HEK293 (cell line): ENCODE data around the gene STARD3.

ENCODE experiments used
- CTCF ChIA-PET: fragments of 350-600 bp; formaldehyde crosslinking; extraction: SDS; loops from one replicate; lab custom pipeline; 2021; ENCODE audit warnings: antibody characterized with exemption; lab: Yijun Ruan, JAX
- POLR2A ChIA-PET: fragments of 300-600 bp; formaldehyde crosslinking; extraction: SDS; loops from one replicate; lab custom pipeline; 2020; ENCODE audit warnings: antibody characterized with exemption, inconsistent platforms; lab: Yijun Ruan, JAX
- H3K27ac ChIP-seq: fragments of 200-500 bp; sonication (Bioruptor generic); 2 replicates; pipeline ENCODE4 v1.5.1; 2014; ENCODE audit warnings: low read depth, low read length, control low read depth, inconsistent platforms; ENCODE audit errors: extremely low read depth
- H3K36me3 ChIP-seq, 2 experiments: fragments of 200-500 bp in 1 of 2; sonication (Bioruptor generic) in 1 of 2; 1 replicate in 1 of 2; 2 replicates in 1 of 2; pipeline ENCODE4 v1.5.1; 2014 to 2017; ENCODE audit warnings: inconsistent platforms in 2 of 2, low read length in 2 of 2; ENCODE audit not compliant: control insufficient read depth in 2 of 2, insufficient read depth in 1 of 2
- H3K4me1 ChIP-seq: fragments of 200-500 bp; sonication (Bioruptor generic); 2 replicates; pipeline ENCODE4 v1.5.1; 2014; ENCODE audit warnings: mild to moderate bottlenecking, low read length, inconsistent platforms; ENCODE audit not compliant: control insufficient read depth, insufficient read depth
- H3K4me3 ChIP-seq: 2 replicates; pipeline ENCODE4 v1.5.1; 2011; ENCODE audit warnings: low read depth, mild to moderate bottlenecking, control low read depth, low read length, moderate library complexity
- H3K9me3 ChIP-seq: fragments of 200-500 bp; sonication (Bioruptor generic); 2 replicates; pipeline ENCODE4 v1.5.1; 2014; ENCODE audit warnings: low read depth, low read length, inconsistent platforms; ENCODE audit not compliant: control insufficient read depth, insufficient read depth
- BCL11A ChIP-seq: fragments of 450-650 bp; formaldehyde crosslinking; IDR thresholded peaks from 2 replicates; pipeline ENCODE4 v1.5.1; 2016; ENCODE audit warnings: low read depth, missing biosample characterization, missing genetic modification characterization
- FEZF1 ChIP-seq: fragments of 450-650 bp; formaldehyde crosslinking; IDR thresholded peaks from 2 replicates; pipeline ENCODE4 v1.5.1; 2016; ENCODE audit warnings: missing biosample characterization, missing genetic modification characterization
- PRDM1 ChIP-seq: fragments of 450-650 bp; formaldehyde crosslinking; IDR thresholded peaks from 2 replicates; pipeline ENCODE4; 2016; ENCODE audit warnings: missing biosample characterization, missing genetic modification characterization
- RBAK ChIP-seq: fragments of 450-650 bp; formaldehyde crosslinking; IDR thresholded peaks from 2 replicates; pipeline ENCODE4 v1.5.1; 2016; ENCODE audit warnings: missing biosample characterization, missing genetic modification characterization
- ZBTB10 ChIP-seq: fragments of 450-650 bp; formaldehyde crosslinking; IDR thresholded peaks from 2 replicates; pipeline ENCODE4 v1.5.1; 2016; ENCODE audit warnings: missing biosample characterization, missing genetic modification characterization
- ZBTB8A ChIP-seq: fragments of 450-650 bp; formaldehyde crosslinking; IDR thresholded peaks from 2 replicates; pipeline ENCODE4 v1.5.1; 2016; ENCODE audit warnings: missing biosample characterization, missing genetic modification characterization
- ZNF16 ChIP-seq: fragments of 450-650 bp; formaldehyde crosslinking; IDR thresholded peaks from 2 replicates; pipeline ENCODE4 v1.5.1; 2016; ENCODE audit warnings: low read depth, missing biosample characterization, missing genetic modification characterization
- ZNF223 ChIP-seq: fragments of 450-650 bp; formaldehyde crosslinking; IDR thresholded peaks from 2 replicates; pipeline ENCODE4 v1.5.1; 2016; ENCODE audit warnings: missing biosample characterization, missing genetic modification characterization
- ZNF366 ChIP-seq: fragments of 450-650 bp; formaldehyde crosslinking; conservative IDR thresholded peaks from 2 replicates; pipeline ENCODE4 v1.5.1; 2016; ENCODE audit warnings: missing biosample characterization, missing genetic modification characterization
- ZNF48 ChIP-seq: fragments of 450-650 bp; formaldehyde crosslinking; IDR thresholded peaks from 2 replicates; pipeline ENCODE4 v1.5.1; 2016; ENCODE audit warnings: missing biosample characterization, missing genetic modification characterization
- ZNF501 ChIP-seq: fragments of 450-650 bp; formaldehyde crosslinking; IDR thresholded peaks from 2 replicates; pipeline ENCODE4 v1.5.1; 2016; ENCODE audit warnings: missing biosample characterization, missing genetic modification characterization
- ZNF518A ChIP-seq: fragments of 450-650 bp; formaldehyde crosslinking; conservative IDR thresholded peaks from 2 replicates; pipeline ENCODE4 v1.5.1; 2016; ENCODE audit warnings: low read depth, missing biosample characterization, missing genetic modification characterization
- ZNF560 ChIP-seq: fragments of 450-650 bp; formaldehyde crosslinking; IDR thresholded peaks from 2 replicates; pipeline ENCODE4 v1.5.1; 2017; ENCODE audit warnings: missing biosample characterization, missing genetic modification characterization, borderline replicate concordance
- ZNF571 ChIP-seq: fragments of 450-650 bp; formaldehyde crosslinking; IDR thresholded peaks from 2 replicates; pipeline ENCODE4 v1.5.0; 2017; ENCODE audit warnings: missing biosample characterization, missing genetic modification characterization
- ZNF660 ChIP-seq: fragments of 450-650 bp; IDR thresholded peaks from 2 replicates; pipeline ENCODE4 v1.5.1; 2018; ENCODE audit warnings: missing biosample characterization, mild to moderate bottlenecking, missing genetic modification characterization
- TF ChIP-seq, protein P1 (sequence below): fragments of 450-650 bp; formaldehyde crosslinking; IDR thresholded peaks from 2 replicates; pipeline ENCODE4 v1.5.1; 2016; ENCODE audit warnings: missing biosample characterization, missing genetic modification characterization

STARD3 gene

DNA sequence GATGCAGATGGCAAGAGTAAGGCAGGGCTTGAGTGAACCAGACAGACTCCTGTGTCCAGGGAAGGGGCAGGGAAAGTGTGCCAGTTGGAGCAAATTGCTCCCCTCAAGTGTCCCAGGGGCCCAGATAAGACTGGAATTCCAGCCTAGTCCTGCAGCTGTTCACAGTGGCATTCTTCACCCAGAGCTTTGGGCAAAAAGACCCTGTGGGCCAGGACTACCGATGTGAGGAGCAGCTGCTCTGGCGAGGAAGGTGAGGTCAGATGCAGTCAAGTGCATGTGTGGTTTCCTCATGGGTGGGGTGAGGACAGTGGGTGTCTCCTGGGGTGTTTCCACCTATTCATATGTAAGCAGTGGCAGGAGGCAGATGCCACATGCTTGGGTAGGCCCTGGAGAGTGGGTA is 43.6 kb upstream of the STARD3 start:
- CTCF ChIA-PET: no interaction called here
- Histone ChIP-seq H3K27ac (no peak overlapping the region), H3K36me3 (no peaks in the 10 kb centered on the region), H3K9me3 (no peaks in the 10 kb centered on the region), H3K4me1 (no peaks in the 10 kb centered on the region), H3K4me3 (no peak overlapping the region)
- TF ChIP-seq ZNF571 (no peak), ZBTB10 (no peak), ZNF560 (tag by site-specific recombination) (no peak), BCL11A (no peak), ZNF223 (tag by site-specific recombination) (no peak), ZNF16 (tag by site-specific recombination) (no peak), ZNF501 (no peak), ZNF518A (tag by site-specific recombination) (no peak), RBAK (tag by site-specific recombination) (no peak), FEZF1 (tag by site-specific recombination) (no peak), ZNF48 (tag by site-specific recombination) (no peak)
- TF ChIP-seq, protein P1, sequence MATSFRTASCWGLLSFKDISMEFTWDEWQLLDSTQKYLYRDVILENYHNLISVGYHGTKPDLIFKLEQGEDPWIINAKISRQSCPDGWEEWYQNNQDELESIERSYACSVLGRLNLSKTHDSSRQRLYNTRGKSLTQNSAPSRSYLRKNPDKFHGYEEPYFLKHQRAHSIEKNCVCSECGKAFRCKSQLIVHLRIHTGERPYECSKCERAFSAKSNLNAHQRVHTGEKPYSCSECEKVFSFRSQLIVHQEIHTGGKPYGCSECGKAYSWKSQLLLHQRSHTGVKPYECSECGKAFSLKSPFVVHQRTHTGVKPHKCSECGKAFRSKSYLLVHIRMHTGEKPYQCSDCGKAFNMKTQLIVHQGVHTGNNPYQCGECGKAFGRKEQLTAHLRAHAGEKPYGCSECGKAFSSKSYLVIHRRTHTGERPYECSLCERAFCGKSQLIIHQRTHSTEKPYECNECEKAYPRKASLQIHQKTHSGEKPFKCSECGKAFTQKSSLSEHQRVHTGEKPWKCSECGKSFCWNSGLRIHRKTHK (tag by site-specific recombination): no peak
- POLR2A ChIA-PET: no interaction called here

GRCh38 chr17:39595294-39595693 is 41.6 kb upstream of the STARD3 start:
- Histone ChIP-seq H3K36me3 (no peaks in the 10 kb centered on the region), H3K4me1 (peaks cover 4% of the 10 kb centered on the region; the same call in 1 of the 2 replicates), H3K9me3 (no peaks in the 10 kb centered on the region), H3K27ac (no peak overlapping the region), H3K4me3 (no peak overlapping the region)
- CTCF ChIA-PET: interaction anchor here (0.9 kb wide), 2 partner anchors 47 to 59 kb away, joined by 3 to 4 read pairs; no protein-coding TSS in a partner anchor
- TF ChIP-seq ZNF366 (tag by site-specific recombination) (peak; percentile 77), ZBTB8A (tag by site-specific recombination) (no peak), ZNF660 (tag by site-specific recombination) (no peak), PRDM1 (peak; percentile 68; the same call in 1 of the 2 replicates)
- POLR2A ChIA-PET: no interaction called here
